Measurements from ENCODE around the gene OR10G8.

GRCh38 chr11:124071623-124071948, 45.0 kb downstream of the OR10G8 start:
- TF ChIP-seq ZNF274 (IDR thresholded peaks at IDR 0.05; ENCODE audit: low read length) = no peak
- no peak for TF ChIP-seq ZNF274 (tag by site-specific recombination; IDR thresholded peaks at IDR 0.05; ENCODE audit: borderline replicate concordance)
- no peak for TF ChIP-seq CTCF (tag by site-specific recombination; IDR thresholded peaks at IDR 0.05)
- TF ChIP-seq ZBTB8A (tag by site-specific recombination; IDR thresholded peaks at IDR 0.05) = no peak
- TF ChIP-seq ZNF660 (tag by site-specific recombination; IDR thresholded peaks at IDR 0.05) = no peak
- no peak for TF ChIP-seq MZF1 (tag by site-specific recombination; IDR thresholded peaks at IDR 0.05; ENCODE audit: borderline replicate concordance)

All from HEK293 (cell line).